Activated T-helper 1 cell treated with anti-CD3 and anti-CD28 coated beads, Interleukin-12 subunit alpha, Interleukin-12 subunit beta, Interleukin-2, Interleukin-4 antibody, amounts not matched to agents 30 ng/mL and 10 ng/mL and 1 ng/mL, durations not matched to agents 14 hours and 24 hours and 36 hours (primary cell): Measurements from ENCODE around the gene AP1M1. TPM values are rescaled to one million over a fixed set of nuclear protein-coding genes. Genes with fewer than 3 reads are reported as not detected.

Experiments
- DNase-seq: peaks from one replicate; pipeline ENCODE4 v3.0.0; 2021; ENCODE audit warnings: low spot score
- H3K27ac Mint-ChIP-seq: one replicate; pipeline ENCODE4 v1.8.0; 2021; ENCODE audit warnings: mild to moderate bottlenecking, mixed read lengths
- H3K27me3 Mint-ChIP-seq: one replicate; pipeline ENCODE4 v1.8.0; 2022; ENCODE audit warnings: mild to moderate bottlenecking, moderate library complexity, mixed read lengths; ENCODE audit not compliant: insufficient read depth
- H3K36me3 Mint-ChIP-seq: one replicate; pipeline ENCODE4 v1.8.0; 2021; ENCODE audit warnings: low read depth, mixed read lengths
- H3K4me1 Mint-ChIP-seq: one replicate; pipeline ENCODE4 v1.8.0; 2021; ENCODE audit warnings: low read depth, mixed read lengths
- H3K4me3 Mint-ChIP-seq: one replicate; pipeline ENCODE4 v1.8.0; 2021; ENCODE audit warnings: mild to moderate bottlenecking, moderate library complexity, mixed read lengths
- H3K9me3 Mint-ChIP-seq: one replicate; pipeline ENCODE4 v1.8.0; 2021; ENCODE audit warnings: mixed read lengths
- intact Hi-C: fragments of 100-400 bp; cut with micrococcal nuclease; formaldehyde crosslinking; loops from one replicate; pipeline ENCODE4 v1.15.1; 2024
- total RNA-seq: library from RNA; stranded (reverse); gene quantifications from 2 replicates; pipeline ENCODE4 v1.2.3, GENCODE V29; 2022

AP1M1 gene
- total RNA-seq, 1 donor from 2014 or later = 116 TPM

DNA sequence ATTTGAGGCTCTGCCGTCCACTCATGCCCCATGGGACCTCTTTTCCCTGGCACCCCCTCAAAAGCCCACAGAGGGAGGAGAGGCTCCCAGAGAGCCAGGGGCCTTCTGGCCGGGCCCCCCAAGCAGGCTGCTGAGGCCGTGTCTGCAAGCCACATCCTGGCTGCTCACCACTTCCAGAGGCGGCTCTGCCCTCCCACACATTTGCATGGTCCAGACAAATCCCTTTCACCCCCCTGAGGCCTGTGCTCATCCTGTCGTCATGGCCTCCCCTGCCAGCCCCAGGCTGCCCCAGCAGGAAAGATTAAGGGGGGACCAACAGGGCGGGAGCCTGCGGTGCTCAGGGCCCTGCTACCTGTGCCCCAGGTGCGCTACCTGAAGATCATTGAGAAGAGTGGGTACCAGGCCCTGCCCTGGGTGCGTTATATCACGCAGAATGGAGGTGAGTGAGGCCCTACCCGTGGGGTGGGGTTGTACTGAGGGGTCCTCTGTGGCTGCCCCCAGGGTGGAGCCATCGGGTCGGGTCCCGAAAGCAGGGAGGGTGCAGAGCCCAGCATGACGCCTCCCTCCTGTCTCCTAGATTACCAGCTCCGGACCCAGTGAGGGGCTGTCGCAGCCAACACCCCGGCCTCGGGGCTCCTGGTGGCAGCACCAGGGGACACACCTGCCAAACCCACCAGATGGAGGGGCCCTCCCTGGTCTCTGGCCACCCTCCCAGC is 36.3 kb downstream of the AP1M1 start:
- Mint-ChIP-seq H3K9me3 (no peaks in the 10 kb centered on the region), H3K4me1 (peaks cover 17% of the 10 kb centered on the region), H3K4me3 (no peak overlapping the region), H3K27me3 (no peaks in the 10 kb centered on the region), H3K27ac (no peak overlapping the region), H3K36me3 (peaks cover 47% of the 10 kb centered on the region)
- intact Hi-C loops = no loop called here
- no peak for DNase-seq

DNA sequence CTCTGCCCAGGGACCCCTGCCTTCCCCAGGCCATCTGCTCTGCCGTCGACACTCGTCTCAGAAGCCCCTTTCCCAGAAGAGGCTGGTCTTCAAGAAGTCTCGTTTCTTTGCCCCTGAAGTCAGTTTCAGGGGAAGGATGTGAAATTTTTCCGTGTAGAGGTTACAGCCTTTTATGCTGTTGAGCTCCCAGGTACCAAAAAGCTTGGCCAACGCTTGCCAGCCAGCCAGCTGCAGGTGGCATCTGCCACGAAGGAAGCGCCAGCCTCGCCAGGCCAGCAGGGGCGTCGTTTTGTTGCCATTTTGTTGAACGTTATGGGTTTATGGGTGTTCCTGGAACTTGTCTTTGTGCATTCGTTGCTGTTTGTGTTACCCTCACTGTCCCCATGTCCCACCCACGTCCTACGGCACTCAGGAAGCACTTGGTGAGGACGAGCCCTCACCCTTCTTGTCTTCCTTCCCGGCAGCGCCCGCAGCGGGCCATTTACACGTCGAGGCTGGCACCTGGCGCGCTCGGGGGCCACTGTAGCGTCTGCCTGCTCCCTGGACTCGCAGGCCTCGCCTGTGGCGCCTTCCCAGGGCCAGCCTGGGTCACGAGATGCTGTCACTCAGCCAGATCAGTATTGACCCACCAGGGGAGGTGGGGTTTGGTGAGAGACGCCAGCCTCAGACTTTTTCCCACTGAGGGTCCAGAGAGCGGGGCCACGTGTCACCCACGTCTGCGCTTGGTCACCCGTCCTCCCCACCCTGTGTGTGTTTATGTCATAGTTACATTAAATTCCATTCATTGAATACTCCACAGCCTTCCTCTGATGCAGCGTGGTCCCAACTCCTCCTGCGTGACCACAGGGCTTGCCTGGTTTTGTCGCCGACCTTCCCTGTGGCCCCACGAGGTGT is 37.1 kb downstream of the AP1M1 start:
- Mint-ChIP-seq H3K27ac (no peak overlapping the region), H3K4me1 (peaks cover 17% of the 10 kb centered on the region), H3K27me3 (no peaks in the 10 kb centered on the region), H3K36me3 (peaks cover 42% of the 10 kb centered on the region), H3K9me3 (no peaks in the 10 kb centered on the region), H3K4me3 (no peak overlapping the region)
- no peak for DNase-seq
- intact Hi-C loops = no loop called here

GRCh38 chr19:16235811-16236652 is 38.3 kb downstream of the AP1M1 start:
- Mint-ChIP-seq H3K9me3 (no peaks in the 10 kb centered on the region), H3K27me3 (no peaks in the 10 kb centered on the region), H3K4me1 (peaks cover 17% of the 10 kb centered on the region), H3K36me3 (peaks cover 38% of the 10 kb centered on the region), H3K4me3 (no peak overlapping the region), H3K27ac (no peak overlapping the region)
- DNase-seq = no peak
- intact Hi-C loops = no loop called here

GRCh38 chr19:16244091-16244490 is 46.4 kb downstream of the AP1M1 start:
- Mint-ChIP-seq H3K4me3 (peak overlapping the region; percentile 5), H3K27ac (peak overlapping the region; percentile 20), H3K27me3 (peaks cover 8% of the 10 kb centered on the region), H3K4me1 (peaks cover 20% of the 10 kb centered on the region), H3K36me3 (peaks cover 6% of the 10 kb centered on the region), H3K9me3 (no peaks in the 10 kb centered on the region)
- DNase-seq = peak; percentile 16
- intact Hi-C loops = loop anchor here (2.0 kb wide), 1 partner anchor 85 kb away; no protein-coding TSS in a partner anchor

DNA sequence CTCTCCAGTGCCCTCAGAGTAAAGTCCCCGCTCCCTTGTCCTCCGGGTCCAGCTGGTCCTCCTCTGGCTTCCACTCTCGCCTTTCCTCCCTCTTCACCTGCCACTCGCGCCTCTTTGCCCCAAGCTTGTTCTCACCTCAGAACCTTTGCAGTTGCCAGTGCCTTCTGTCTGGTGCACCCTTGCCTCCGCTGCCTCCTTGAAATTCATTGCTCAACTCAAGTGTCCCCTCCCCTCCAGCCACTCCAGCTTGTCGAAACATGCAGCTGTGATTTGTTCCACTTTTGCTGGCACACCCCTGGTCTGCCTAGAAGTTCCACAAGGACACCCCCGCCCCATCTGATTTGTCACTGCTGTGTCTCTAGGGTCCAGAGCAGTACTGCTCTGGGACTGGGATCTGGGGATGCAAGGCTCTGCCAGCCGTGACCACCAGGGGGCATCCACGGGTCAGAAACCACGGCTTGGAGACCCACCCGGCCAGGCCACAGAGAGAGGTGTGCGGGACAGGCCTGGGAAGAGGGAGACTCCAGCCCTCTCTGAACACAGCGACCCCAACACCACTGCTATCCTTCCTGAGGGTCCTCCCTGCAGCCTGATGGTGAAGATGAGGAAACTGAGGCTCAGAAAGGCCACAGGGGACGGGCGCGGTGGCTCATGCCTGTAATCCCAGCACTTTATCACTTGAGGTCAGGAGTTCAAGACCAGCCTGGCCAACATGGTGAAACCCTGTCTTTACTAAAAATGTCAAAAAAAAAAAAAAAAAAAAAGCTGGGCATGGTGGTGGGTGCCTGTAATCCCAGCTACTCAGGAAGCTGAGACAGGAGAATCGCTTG is 49.9 kb downstream of the AP1M1 start:
- DNase-seq = peak; percentile 68
- no peak overlapping the region for H3K27ac Mint-ChIP-seq
- peaks cover 20% of the 10 kb centered on the region for H3K4me1 Mint-ChIP-seq
- no peak overlapping the region for H3K4me3 Mint-ChIP-seq
- H3K27me3 Mint-ChIP-seq = peaks cover 8% of the 10 kb centered on the region
- intact Hi-C loops = loop anchor here (1.0 to 5.0 kb wide), 3 partner anchors 35 to 170 kb away; no protein-coding TSS in a partner anchor
- no peaks in the 10 kb centered on the region for H3K9me3 Mint-ChIP-seq
- H3K36me3 Mint-ChIP-seq = peaks cover 6% of the 10 kb centered on the region

DNA sequence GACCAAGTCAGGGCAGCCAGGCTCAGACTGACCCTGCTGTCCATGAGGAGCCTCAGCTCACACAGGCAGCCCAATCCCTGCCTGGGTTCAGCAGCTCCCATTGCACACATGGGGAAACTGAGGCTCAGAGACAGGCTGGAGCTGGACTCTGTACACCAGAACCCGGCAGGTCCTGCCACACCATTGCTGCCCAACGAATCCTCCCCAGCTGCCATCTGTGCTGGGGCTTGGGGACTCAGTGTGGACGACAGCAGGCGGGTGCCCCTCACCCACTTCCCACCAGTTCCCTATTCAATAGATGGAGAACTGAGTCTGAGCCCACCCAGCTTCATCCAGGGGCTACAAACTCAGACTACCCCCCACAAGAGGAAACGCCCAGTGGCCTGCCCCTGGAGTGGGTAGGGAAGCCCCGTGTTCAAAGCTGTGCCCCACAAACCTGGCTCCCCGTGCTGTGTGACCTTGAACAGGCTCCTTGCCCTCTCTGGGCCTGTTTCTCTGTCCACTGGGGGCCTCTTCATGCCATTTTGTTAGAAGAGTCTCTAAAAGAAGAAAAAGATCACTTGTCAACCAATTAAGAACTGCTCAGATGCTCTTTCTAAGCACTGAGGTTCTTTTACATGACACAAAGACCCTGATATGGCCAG is 50.8 kb downstream of the AP1M1 start:
- Mint-ChIP-seq H3K27ac (no peak overlapping the region), H3K4me1 (peaks cover 18% of the 10 kb centered on the region), H3K27me3 (peaks cover 8% of the 10 kb centered on the region), H3K4me3 (no peak overlapping the region), H3K36me3 (peaks cover 6% of the 10 kb centered on the region), H3K9me3 (no peaks in the 10 kb centered on the region)
- intact Hi-C loops = loop anchor here (5.0 kb wide), 1 partner anchor 34 kb away; no protein-coding TSS in a partner anchor
- DNase-seq = no peak

- H3K4me3 Mint-ChIP-seq = no peak overlapping the region
- intact Hi-C loops = loop anchor here (5.0 kb wide), 1 partner anchor 32 kb away; no protein-coding TSS in a partner anchor
- no peak overlapping the region for H3K27ac Mint-ChIP-seq
- no peak for DNase-seq
- peaks cover 8% of the 10 kb centered on the region for H3K27me3 Mint-ChIP-seq
- H3K36me3 Mint-ChIP-seq = peaks cover 4% of the 10 kb centered on the region
- H3K4me1 Mint-ChIP-seq = peaks cover 10% of the 10 kb centered on the region
- peaks cover 1% of the 10 kb centered on the region for H3K9me3 Mint-ChIP-seq
These were observed 52.2 kb downstream of the AP1M1 start for GRCh38 chr19:16249826-16250404.

- Mint-ChIP-seq H3K36me3 (peaks cover 3% of the 10 kb centered on the region), H3K27ac (no peak overlapping the region), H3K4me1 (peaks cover 8% of the 10 kb centered on the region), H3K4me3 (no peak overlapping the region), H3K27me3 (peaks cover 2% of the 10 kb centered on the region), H3K9me3 (peaks cover 5% of the 10 kb centered on the region)
- intact Hi-C loops = no loop called here
- no peak for DNase-seq
These were observed 54.9 kb downstream of the AP1M1 start for GRCh38 chr19:16252459-16253205.

DNA sequence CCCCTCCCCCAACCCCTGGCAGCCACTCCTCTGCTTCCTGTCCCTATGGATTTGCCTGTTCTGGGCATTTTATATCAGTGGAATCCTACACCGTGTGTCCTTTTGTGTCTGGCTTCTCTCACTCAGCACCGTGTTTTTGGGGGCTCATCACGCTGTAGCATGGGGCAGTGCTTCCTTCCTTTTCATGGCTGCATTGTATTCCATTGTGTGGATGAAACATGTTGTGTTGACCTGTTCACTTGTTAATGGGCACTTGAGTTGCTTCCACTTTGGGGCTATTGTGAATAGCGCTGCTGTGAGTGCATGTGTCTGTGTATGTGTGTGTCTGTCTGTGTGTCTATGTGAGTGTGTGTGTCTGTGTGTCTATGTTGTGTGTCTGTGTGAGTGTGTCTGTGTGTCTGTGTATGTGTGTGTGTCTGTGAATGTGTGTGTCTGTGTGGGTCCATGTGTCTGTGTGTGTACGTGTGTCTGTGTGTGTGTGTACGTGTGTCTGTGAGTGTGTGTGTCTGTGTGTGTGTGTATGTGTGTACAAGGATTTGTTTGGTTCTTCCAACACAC is 57.2 kb downstream of the AP1M1 start:
- intact Hi-C loops = no loop called here
- peaks cover 13% of the 10 kb centered on the region for H3K4me1 Mint-ChIP-seq

GRCh38 chr19:16257509-16258002 is 59.8 kb downstream of the AP1M1 start:
- H3K4me1 Mint-ChIP-seq = peaks cover 39% of the 10 kb centered on the region
- H3K36me3 Mint-ChIP-seq = peaks cover 3% of the 10 kb centered on the region
- intact Hi-C loops = no loop called here
- no peak overlapping the region for H3K4me3 Mint-ChIP-seq
- H3K9me3 Mint-ChIP-seq = peaks cover 5% of the 10 kb centered on the region
- H3K27me3 Mint-ChIP-seq = peaks cover 5% of the 10 kb centered on the region
- DNase-seq = no peak
- H3K27ac Mint-ChIP-seq = no peak overlapping the region

More for the DNA sequence above, 57.2 kb downstream of the AP1M1 start:
- Mint-ChIP-seq H3K27ac (no peak overlapping the region), H3K36me3 (peaks cover 3% of the 10 kb centered on the region), H3K27me3 (peaks cover 5% of the 10 kb centered on the region), H3K4me3 (no peak overlapping the region), H3K9me3 (peaks cover 5% of the 10 kb centered on the region)
- DNase-seq = no peak
